Ovary (tissue), 9 donors: ENCODE results near the gene TRIM46. TPM values are rescaled to one million over a fixed set of nuclear protein-coding genes. Genes with fewer than 3 reads are reported as not detected.
A peak's percentile ranks its signal among the peaks of the same experiment; 100 is the strongest.
"Not testable (repeated sequence)": the region's sequence is repeated elsewhere in the genome, so short reads cannot be mapped to it uniquely, and the experiment has no call there.

Experiments
- DNase-seq, 5 donors: peaks; one replicate each; pipeline ENCODE4 v3.0.0-alpha.2; 2019 to 2020
- H3K27ac ChIP-seq, 2 donors: fragments of 200-600 bp; one replicate each; pipeline versions ENCODE4 v1.5.1 to v1.8.0; 2019 to 2022
- H3K27me3 ChIP-seq: fragments of 200-600 bp; one replicate; pipeline ENCODE4 v1.8.0; 2022
- H3K36me3 ChIP-seq: fragments of 200-600 bp; sonication (generic); one replicate; pipeline ENCODE4 v1.5.1; 2019
- H3K4me1 ChIP-seq: one replicate; pipeline ENCODE4 v1.8.1; 2013; ENCODE audit warnings: mild to moderate bottlenecking, moderate library complexity; ENCODE audit not compliant: insufficient read depth
- H3K4me3 ChIP-seq: fragments of 200-600 bp; sonication (generic); one replicate; pipeline ENCODE4 v1.5.1; 2017
- H3K9me3 ChIP-seq, 2 donors: fragments of 200-600 bp in 1 of 2; sonication (generic) in 1 of 2; one replicate each; pipeline versions ENCODE4 v1.5.1 to v1.8.1; 2013 to 2019; ENCODE audit warnings: mild to moderate bottlenecking in 1 of 2, moderate library complexity in 1 of 2
- EP300 ChIP-seq: sonication (generic); formaldehyde crosslinking; IDR thresholded peaks from one replicate; pipeline ENCODE4 v1.6.1; 2017; ENCODE audit warnings: antibody characterized with exemption
- POLR2A ChIP-seq: fragments of 450-650 bp; IDR thresholded peaks from one replicate; pipeline ENCODE4 v1.6.1; 2017; ENCODE audit warnings: antibody characterized with exemption, mild to moderate bottlenecking, moderate library complexity
- WGBS, 3 donors: extraction: QIAGEN DNeasy Blood & Tissue Kit in 1 of 3; methylation state at CpG; one replicate each; pipeline versions ENCODE4 v1.1.5 to v1.1.7; 2013 to 2017; 5-methylcytosine and 5-hydroxymethylcytosine counted together
- intact Hi-C, 4 donors: fragments of 100-400 bp; cut with DNase I; formaldehyde crosslinking; loops; one replicate each; pipeline versions ENCODE4 v1.11.0 to v1.15.1; 2022 to 2023
- polyA plus RNA-seq, 2 donors: library from polyadenylated mRNA; stranded (reverse); fragments of 200-250 nt in 1 of 2; fragments of 350-450 nt in 1 of 2; fragmentation: Illumina TruSeq in 1 of 2; extraction: RNeasy Lipid Tissue Mini Kit (QIAGEN cat#74804) in 1 of 2; gene quantifications; one replicate each; pipeline ENCODE4 v1.2.3, GENCODE V29; 2013 to 2014
- total RNA-seq, 7 donors: library from RNA; depleted of rRNA in 2 of 7; stranded (reverse); fragments of >200 nt in 2 of 7; fragmentation: NEBNext Ultra II Directional in 3 of 7; extraction: Animal tissue kit (Norgen Biotek cat#: 25700) in 3 of 7; gene quantifications; one replicate each; pipeline versions ENCODE4 v1.1.0 to v1.2.4, GENCODE V29; 2016 to 2023
- TF ChIP-seq, protein P1 (sequence below), 3 donors: fragments of 450-650 bp in 2 of 3; fragments of 200-600 bp in 1 of 3; IDR thresholded peaks; one replicate each; pipeline versions ENCODE4 v1.5.1 to v1.8.0; 2016 to 2022; ENCODE audit warnings: antibody characterized with exemption in 3 of 3, mild to moderate bottlenecking in 1 of 3
- donor health status: DM: no; HTN: no; CAD: no; lungs with moderate emphysema.
- donor health status: DM: no; HTN: no; CAD: no.
- donor health status: Bipolar disorder and iron deficiency.
- donor health status: DM: yes; HTN: yes; CAD: no.
- donor health status: DM: no; HTN: no; CAD: no.
- donor health status: DM: yes; HTN: yes; CAD: no.

TRIM46 gene
- total and polyA plus RNA-seq, 9 donors: 0.12 to 0.87 (median 0.29) TPM; not detected in 1

GRCh38 chr1:155188268-155188667, 14.6 kb downstream of the TRIM46 start:
- DNase-seq: peak in 2 of 5 donors; percentile 14 to 16
- 73 to 86% (median 80%) methylated on average over 7 to 14 of the region's 14 CpGs for WGBS, 3 donors
- Histone ChIP-seq H3K36me3 (no peaks in the 10 kb centered on the region), H3K4me1 (peaks cover 2% of the 10 kb centered on the region), H3K4me3 (no peak overlapping the region), H3K27me3 (no peaks in the 10 kb centered on the region), H3K27ac (no peak overlapping the region), H3K9me3 (no peaks in the 10 kb centered on the region)
- intact Hi-C loops: no loop called here
- TF ChIP-seq EP300 (no peak), POLR2A (no peak)
- TF ChIP-seq, protein P1, sequence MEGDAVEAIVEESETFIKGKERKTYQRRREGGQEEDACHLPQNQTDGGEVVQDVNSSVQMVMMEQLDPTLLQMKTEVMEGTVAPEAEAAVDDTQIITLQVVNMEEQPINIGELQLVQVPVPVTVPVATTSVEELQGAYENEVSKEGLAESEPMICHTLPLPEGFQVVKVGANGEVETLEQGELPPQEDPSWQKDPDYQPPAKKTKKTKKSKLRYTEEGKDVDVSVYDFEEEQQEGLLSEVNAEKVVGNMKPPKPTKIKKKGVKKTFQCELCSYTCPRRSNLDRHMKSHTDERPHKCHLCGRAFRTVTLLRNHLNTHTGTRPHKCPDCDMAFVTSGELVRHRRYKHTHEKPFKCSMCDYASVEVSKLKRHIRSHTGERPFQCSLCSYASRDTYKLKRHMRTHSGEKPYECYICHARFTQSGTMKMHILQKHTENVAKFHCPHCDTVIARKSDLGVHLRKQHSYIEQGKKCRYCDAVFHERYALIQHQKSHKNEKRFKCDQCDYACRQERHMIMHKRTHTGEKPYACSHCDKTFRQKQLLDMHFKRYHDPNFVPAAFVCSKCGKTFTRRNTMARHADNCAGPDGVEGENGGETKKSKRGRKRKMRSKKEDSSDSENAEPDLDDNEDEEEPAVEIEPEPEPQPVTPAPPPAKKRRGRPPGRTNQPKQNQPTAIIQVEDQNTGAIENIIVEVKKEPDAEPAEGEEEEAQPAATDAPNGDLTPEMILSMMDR (IDR thresholded peaks at IDR 0.05): no peak

DNA sequence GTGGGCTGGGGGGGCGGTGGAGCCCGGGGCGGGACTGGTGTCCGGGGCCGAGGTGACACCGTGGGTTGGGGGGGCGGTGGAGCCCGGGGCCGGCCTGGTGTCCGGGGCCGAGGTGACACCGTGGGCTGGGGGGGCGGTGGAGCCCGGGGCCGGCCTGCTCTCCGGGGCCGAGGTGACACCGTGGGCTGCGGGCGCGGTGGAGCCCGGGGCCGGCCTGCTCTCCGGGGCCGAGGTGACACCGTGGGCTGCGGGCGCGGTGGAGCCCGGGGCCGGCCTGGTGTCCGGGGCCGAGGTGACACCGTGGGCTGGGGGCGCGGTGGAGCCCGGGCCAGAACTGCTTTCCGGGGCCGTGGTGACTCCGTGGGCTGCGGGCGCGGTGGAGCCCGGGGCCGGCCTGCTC, 16.3 kb downstream of the TRIM46 start:
- H3K4me3 ChIP-seq, H3K9me3 ChIP-seq, H3K36me3 ChIP-seq, H3K27ac ChIP-seq, H3K4me1 ChIP-seq, H3K27me3 ChIP-seq, DNase-seq: not testable (repeated sequence)
- intact Hi-C loops: loop anchor here in 1 of 4 donors (5.0 kb wide), 1 partner anchor 37 kb away; no protein-coding TSS in a partner anchor
- WGBS, 3 donors: 92 to 96% (median 92%) methylated on average over 13 to 23 of the region's 45 CpGs

DNA sequence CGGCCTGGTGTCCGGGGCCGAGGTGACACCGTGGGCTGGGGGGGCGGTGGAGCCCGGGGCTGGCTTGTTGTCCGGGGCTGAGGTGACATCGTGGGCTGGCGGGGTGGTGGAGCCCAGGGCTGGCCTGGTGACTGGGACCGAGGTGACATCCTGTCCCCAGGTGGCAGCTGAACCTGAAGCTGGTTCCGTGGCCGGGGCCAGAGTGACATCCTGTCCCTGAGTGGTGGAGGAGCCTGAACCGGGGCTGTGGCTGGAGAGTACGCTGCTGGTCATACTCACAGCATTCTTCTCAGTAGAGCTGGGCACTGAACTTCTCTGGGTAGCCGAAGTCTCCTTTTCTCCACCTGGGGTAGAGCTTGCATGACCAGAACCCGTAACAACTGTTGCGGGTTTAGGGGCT, 18.3 kb downstream of the TRIM46 start:
- Histone ChIP-seq H3K4me3 (no peak overlapping the region), H3K4me1 (peaks cover 7% of the 10 kb centered on the region), H3K27me3 (no peaks in the 10 kb centered on the region), H3K9me3 (no peaks in the 10 kb centered on the region), H3K27ac (peak overlapping the region in 1 of 2 donors; percentile 82), H3K36me3 (no peaks in the 10 kb centered on the region)
- intact Hi-C loops: loop anchor here in 1 of 4 donors (5.0 kb wide), 1 partner anchor 35 kb away; no protein-coding TSS in a partner anchor
- 82 to 87% (median 86%) methylated on average over 14 to 17 of the region's 17 CpGs for WGBS, 3 donors
- no peak for TF ChIP-seq POLR2A
- TF ChIP-seq, protein P1 (IDR thresholded peaks at IDR 0.05): no peak
- peak in 1 of 5 donors; percentile 55 for DNase-seq

- H3K9me3 ChIP-seq: no peaks in the 10 kb centered on the region
- H3K36me3 ChIP-seq: no peaks in the 10 kb centered on the region
- H3K4me3 ChIP-seq: peak overlapping the region; percentile 45
- H3K27ac ChIP-seq: peak overlapping the region; percentile 82 to 95
- TF ChIP-seq EP300: no peak
- TF ChIP-seq, protein P1 (IDR thresholded peaks at IDR 0.05): no peak
- TF ChIP-seq POLR2A: no peak
- H3K4me1 ChIP-seq: peaks cover 13% of the 10 kb centered on the region
- H3K27me3 ChIP-seq: no peaks in the 10 kb centered on the region
- WGBS, 3 donors: 49 to 53% (median 50%) methylated on average over 19 to 20 of the region's 20 CpGs
- intact Hi-C loops: loop anchor here in 1 of 4 donors (5.0 kb wide), 1 partner anchor 35 kb away; no protein-coding TSS in a partner anchor
- peak in 2 of 5 donors; percentile 35 to 46 for DNase-seq
Observed at GRCh38 chr1:155192346-155193274, 19.0 kb downstream of the TRIM46 start.
